Fibroblast of mammary gland (primary cell): ENCODE data around the gene ATP5MC3.

Source experiments
- DNase-seq: peaks from one replicate; pipeline ENCODE4 v3.0.0-alpha.2; 2010; ENCODE audit warnings: low read depth
- H3K4me3 ChIP-seq: 2 replicates; pipeline ENCODE4 v1.5.1; 2011; ENCODE audit warnings: low read depth, mild to moderate bottlenecking, low read length, moderate library complexity; ENCODE audit not compliant: control insufficient read depth
- CTCF ChIP-seq: conservative IDR thresholded peaks from 2 replicates; pipeline ENCODE4 v1.5.1; 2011; ENCODE audit warnings: low read depth, low read length, inconsistent platforms; ENCODE audit not compliant: control insufficient read depth, insufficient read depth

The ATP5MC3 gene

GRCh38 chr2:175206866-175207265, 25.4 kb upstream of the ATP5MC3 start:
- H3K4me3 ChIP-seq = no peak overlapping the region
- DNase-seq = no peak
- no peak for TF ChIP-seq CTCF

- peak; percentile 43 for DNase-seq
- no peak for TF ChIP-seq CTCF
- no peak overlapping the region for H3K4me3 ChIP-seq
Measured at GRCh38 chr2:175205523-175205922, 24.0 kb upstream of the ATP5MC3 start.

GRCh38 chr2:175203621-175204496, 22.3 kb upstream of the ATP5MC3 start:
- no peak overlapping the region for H3K4me3 ChIP-seq
- peak; percentile 49 for TF ChIP-seq CTCF

GRCh38 chr2:175195012-175195411, 13.5 kb upstream of the ATP5MC3 start:
- H3K4me3 ChIP-seq = no peak overlapping the region
- no peak for DNase-seq
- TF ChIP-seq CTCF = no peak

More at GRCh38 chr2:175203621-175204496, 22.3 kb upstream of the ATP5MC3 start:
- DNase-seq = peak; percentile 39

GRCh38 chr2:175188761-175189160, 7.3 kb upstream of the ATP5MC3 start:
- no peak overlapping the region for H3K4me3 ChIP-seq
- TF ChIP-seq CTCF = no peak
- DNase-seq = no peak

- peak; percentile 25 for DNase-seq
- no peak overlapping the region for H3K4me3 ChIP-seq
- peak; percentile 23 for TF ChIP-seq CTCF
Measured at GRCh38 chr2:175187378-175187777, 5.9 kb upstream of the ATP5MC3 start.
